HG02642 (cell line): ENCODE results near the gene FCRL6.
A peak's percentile ranks its signal among the peaks of the same experiment; 100 is the strongest.

Source experiments
- ATAC-seq: cut with Tn5 transposase; IDR thresholded peaks from one replicate; pipeline ENCODE4 v1.9.1; 2021; ENCODE audit warnings: mild to moderate bottlenecking; ENCODE audit not compliant: unreplicated experiment, poor library complexity

The FCRL6 gene

DNA sequence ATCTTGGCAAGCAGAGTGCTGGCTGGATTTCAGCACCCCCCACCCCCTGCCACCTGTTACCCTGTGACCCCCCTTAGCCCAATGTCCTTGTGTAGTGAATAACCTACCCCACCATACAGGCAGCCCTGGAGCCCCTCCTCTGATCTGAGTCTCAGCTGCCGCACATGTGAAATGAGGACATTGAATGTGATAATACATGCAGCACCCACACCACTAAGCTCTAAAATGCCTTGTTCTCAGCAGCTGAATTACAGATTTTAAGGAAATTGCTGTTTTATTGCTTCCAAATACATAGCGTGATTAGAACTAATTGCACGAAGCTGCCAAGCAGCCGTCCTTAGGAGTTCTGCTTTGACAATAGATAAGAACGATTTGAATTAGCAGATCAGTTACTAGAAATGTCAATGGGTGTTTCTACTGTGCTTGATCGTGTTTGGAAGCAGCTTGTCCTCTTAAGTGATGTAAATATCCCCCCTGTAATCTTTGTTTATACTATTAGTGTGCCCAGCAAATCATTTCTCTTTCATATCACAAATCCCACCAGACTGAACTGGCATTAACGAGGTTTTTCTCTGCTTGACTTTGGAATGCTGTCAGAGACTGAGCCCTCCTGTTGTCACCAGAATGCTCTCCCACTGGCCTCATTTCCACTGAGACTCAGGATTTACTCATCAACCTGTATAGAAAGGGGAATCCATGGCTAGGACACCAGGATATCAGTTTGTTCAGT, 29.4 kb downstream of the FCRL6 start:
- no peak for ATAC-seq

DNA sequence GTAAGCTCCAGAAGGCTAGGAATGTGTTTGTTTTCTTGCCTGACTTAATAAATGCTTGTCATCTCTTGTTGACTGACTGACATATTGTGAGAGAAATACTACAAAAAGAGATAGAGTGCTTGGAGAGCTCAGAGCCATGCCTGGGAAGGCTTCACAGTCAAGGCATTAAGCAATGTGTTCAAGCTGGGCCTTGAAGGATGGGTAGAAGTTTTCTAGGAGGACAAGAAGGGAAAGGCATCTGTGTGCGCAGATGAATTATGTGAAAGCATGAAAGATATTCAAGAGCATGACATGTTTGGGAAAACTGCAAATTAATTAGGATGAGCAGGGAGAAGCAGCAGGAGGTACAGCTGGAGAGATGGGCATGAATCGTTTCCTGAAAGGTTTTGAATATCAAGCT, 30.1 kb downstream of the FCRL6 start:
- ATAC-seq: no peak

DNA sequence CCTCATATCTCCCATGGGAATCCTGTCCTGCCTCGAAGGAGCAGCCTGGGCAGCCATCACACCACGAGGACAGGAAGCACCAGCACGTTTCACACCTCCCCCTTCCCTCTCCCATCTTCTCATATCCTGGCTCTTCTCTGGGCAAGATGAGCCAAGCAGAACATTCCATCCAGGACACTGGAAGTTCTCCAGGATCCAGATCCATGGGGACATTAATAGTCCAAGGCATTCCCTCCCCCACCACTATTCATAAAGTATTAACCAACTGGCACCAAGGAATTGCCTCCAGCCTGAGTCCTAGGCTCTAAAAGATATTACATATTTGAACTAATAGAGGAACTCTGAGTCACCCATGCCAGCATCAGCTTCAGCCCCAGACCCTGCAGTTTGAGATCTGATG, 33.2 kb downstream of the FCRL6 start:
- no peak for ATAC-seq

DNA sequence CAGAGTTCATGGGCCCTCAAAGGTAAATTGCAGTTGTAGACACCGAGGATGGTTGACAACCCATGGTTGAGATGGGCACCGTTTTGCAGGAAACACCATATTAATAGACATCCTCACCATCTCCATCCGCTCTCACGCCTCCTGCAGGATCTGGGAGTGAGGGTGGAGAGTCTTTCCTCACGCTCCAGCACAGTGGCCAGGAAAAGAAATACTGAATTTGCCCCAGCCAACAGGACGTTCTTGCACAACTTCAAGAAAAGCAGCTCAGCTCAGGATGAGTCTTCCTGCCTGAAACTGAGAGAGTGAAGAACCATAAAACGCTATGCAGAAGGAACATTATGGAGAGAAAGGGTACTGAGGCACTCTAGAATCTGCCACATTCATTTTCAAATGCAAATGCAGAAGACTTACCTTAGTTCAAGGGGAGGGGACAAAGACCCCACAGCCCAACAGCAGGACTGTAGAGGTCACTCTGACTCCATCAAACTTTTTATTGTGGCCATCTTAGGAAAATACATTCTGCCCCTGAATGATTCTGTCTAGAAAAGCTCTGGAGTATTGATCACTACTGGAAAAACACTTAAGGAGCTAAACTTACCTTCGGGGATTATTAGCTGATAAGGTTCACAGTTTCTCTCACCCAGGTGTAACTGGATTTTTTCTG, 33.8 kb downstream of the FCRL6 start:
- no peak for ATAC-seq

DNA sequence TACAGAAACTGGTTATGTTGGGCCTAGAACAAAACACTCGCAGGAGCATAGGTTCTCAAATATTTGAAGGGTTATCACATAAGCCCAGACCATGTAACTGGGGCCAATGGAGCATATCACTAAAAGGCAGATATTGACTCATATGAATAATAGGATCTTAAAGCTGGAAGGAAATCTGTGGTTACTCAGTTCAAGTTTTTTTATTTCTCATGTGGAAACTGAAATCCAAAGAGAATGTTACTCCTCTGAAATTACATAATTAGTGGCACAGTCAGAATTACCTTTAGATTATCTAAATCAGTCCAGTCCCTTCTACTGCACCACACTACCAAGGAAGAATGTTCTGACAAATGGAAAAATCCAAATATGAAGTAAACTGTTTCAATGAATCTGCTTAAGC, 36.6 kb downstream of the FCRL6 start:
- ATAC-seq: peak; percentile 61

DNA sequence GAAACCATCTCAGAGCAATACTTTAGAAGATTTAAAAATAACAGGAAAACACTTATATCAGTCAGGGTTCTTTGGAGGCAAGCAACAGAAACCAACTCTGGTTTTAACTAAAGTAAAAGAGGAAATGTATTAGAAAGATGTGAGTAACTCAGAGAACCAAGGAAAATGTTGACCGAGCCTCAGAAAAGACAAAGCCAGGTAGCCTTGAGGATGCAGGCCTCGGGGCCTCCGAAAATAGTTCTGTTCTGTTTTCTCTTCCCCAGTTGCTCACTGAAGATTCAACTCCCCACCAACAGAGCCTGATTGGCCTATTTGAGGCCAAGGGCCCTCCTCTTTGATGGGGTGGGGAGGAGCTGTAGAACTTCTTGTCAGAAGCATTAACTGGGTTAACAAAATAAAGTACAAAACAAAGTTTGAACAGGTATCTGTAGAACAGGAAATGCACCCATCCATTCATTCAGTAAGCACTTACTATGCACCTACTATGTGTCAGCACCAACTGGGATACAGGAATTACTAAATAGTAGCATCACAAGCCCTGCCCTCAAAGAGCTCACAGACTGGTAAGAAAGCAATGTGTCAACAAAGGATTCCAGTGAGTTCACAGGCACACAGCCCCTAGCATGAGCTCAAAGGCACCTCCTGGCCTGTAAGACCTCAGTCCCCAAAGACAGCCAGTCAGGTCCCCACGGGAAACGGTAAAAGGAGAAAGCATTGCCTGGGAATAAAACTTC, 37.1 kb downstream of the FCRL6 start:
- peak; percentile 78 for ATAC-seq

DNA sequence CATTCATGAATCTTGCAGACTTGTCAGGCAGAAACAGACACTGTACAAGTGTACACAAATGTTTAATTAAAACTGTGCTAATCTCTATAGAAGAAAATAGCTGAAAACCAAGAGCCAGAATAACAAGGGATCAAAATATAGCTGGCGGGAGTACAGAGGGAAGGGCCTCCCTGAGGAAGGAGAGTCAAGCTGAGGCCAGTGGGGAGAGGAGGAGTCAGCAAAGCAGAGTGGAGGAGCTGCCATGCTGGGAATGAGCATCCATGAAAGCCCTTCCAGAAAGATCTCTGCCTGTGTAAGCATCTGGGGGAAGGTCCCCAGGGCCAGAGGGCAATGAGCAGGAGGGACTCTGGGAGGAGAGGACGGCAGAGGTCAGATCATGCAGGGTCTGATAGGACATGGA, 39.6 kb downstream of the FCRL6 start:
- ATAC-seq: no peak

DNA sequence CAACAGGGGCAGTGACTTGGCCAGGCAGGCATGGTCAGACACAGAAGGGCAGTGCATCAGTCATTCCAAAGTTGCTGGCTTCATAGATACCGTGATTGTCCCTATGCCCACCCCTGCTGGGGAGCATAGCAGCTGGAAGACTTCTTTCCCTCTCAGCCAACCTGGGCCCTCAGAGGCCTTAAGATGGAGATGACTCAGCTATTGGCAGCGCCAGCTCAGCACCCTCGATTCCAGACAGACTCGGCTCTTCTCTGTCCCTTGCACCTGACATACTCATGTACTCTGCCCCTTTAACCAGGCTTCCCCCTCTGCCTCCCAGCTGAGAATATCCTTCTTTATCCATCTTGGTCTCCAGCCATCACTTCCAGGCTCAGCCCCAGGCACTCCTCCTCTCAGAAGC, 41.3 kb downstream of the FCRL6 start:
- no peak for ATAC-seq

DNA sequence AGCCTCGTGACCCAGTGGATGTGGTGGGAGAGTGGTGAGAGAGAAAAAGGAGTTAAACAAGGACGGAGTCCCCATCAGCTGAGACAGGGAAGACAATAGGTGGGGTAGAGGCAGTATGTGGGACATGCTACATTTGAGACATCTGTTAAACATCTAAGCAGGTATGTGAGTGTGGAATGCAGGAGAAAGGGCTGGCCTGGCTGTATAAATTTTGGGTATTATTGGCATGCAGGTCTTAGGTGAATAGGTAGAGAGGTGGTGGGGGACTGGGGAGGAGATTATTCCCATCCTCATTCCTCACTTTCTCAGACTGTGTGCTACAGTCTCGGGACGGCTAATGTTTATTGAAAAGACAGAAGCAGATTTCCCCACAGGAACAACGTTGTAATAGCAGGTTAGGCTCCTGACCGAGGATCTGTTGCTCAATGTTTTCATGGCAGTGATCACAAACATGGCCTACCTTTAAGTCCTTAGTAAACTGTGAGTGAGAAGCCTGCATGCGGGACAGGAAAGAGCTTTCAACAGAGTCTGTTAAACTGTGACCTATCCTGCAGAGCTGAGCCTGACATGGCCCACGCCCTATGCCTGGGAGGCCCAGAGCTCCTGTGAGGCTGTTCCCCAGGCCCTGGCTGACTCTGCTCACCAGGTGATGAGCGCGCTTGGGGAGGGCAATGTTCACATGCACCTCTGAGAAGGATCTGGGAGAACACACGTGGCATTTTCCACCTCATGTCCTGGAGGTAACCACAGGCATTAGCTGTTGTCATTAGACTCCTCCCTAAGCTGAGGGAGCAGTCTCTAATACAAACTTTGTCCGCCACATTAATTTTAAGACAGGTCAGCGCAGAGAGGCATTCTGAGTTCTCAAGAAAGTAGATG, 43.8 kb downstream of the FCRL6 start:
- ATAC-seq: no peak

DNA sequence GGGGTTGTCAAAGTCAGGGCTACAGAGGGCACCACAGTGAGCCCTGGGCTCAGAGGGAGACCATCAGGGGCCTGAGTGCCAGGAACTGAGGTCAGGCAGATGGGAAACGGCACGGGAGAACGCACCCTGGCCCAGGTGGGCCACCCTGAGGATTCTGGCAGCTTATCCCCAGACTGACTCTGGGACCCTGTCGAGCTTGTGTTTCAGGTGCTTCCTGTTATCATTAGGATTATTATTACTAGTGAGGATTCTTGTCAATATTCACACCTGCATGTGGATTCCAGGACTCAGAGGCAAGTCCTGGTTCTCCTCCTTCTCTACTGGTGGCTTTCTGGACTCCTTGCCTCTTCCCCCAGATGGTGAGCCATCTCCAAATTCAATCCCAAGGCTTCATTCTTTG, 45.1 kb downstream of the FCRL6 start:
- ATAC-seq: no peak

DNA sequence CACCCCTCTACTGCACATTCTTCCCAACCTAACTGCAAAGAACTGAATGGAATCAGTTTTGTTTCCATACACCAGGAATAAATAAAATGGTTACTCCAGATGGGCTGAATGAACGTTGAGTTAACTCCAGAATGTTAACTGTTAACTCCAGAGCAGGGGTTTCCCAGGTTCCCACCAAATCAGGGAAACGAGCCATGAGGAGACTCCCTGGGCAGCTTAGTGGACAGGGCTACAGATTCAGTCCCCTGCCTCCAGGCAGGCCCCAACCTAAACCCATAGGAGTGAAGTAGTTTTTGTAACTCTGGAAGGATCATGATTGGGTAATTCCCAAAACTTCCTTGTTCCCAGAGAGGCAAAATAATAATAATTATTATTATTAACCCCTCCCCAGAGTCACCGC, 46.2 kb downstream of the FCRL6 start:
- no peak for ATAC-seq

DNA sequence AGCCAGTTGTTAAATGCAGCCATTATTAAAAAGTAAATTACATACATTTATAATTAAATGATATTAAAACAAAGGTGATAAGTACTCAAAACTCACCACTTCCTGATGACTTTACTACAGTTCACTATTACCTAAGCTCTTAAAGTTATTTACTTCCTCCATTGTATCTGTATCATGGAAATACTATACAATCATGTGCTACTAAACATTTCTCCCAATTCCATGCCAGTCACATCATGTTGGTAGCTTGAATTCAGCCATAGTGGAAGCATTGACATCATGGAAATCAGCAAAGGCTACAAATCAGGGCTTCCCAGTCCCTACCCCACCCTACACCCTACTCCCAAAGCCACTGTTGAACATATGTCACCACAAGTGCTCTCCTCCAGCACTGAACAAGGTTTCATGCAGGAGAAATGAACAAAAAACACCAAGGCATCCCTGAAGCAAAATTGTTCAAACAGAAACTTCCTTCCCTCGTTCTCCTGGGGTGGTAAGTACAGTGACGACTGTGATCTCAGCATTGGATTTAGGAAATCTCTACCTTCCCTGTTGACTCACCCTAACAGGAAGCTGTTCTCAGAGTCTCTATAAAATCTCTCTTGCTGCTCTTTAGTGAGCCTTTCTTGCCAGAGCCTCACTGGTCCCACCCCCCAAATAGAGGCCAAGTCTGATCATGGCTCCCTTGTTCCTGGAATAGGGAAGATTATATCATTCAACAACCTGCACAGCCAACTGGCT, 47.6 kb downstream of the FCRL6 start:
- no peak for ATAC-seq

DNA sequence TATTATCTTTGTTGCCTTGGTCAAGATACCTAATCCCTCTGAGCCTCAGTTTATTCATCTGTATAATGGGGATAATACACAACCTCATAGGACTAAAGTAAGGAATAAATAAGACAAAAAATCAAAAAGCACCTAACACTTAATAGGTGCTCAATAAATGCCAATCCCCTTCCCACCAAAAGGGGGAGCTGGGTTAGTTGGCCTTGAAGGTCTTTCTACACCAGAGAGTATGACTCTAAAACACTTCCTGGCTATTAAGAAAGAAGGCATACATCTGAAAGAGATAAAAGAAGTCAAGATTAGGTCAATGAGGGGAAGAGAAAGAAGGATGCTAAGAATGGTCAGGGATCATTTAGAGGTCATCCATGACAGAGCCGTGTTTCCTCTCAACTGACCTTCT, 49.2 kb downstream of the FCRL6 start:
- no peak for ATAC-seq

DNA sequence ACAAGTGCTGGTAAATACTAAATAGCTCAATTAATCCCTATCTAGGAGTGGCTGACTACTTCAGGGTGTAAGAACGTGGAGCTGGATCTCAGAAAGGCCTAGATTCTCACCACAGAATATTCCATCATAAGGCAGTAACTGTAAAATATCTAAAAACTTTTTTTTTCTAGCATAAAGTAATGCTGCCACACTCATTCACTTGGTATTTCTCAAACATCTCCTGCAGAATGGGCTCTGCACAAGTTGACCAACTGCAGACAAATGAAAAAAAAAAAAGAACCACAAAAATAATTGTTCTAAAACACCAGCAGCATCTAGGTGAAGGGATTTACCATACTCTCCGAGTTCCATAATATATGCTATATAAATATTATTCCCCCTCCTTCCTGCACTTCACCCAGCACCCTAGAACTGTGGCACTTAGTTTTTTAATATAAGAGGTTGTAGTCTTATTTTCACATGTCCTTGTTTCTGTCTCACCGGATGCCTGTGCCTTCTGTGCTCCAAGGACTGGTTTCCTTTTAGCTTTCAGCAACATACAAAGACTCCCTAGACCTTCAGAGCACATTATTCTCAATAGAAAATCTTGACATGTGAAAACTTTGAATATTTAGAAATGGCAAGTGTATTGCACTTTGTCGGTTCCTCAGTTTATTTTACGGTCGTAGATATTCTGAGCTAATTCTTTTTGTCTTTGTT, 51.4 kb downstream of the FCRL6 start:
- ATAC-seq: no peak

DNA sequence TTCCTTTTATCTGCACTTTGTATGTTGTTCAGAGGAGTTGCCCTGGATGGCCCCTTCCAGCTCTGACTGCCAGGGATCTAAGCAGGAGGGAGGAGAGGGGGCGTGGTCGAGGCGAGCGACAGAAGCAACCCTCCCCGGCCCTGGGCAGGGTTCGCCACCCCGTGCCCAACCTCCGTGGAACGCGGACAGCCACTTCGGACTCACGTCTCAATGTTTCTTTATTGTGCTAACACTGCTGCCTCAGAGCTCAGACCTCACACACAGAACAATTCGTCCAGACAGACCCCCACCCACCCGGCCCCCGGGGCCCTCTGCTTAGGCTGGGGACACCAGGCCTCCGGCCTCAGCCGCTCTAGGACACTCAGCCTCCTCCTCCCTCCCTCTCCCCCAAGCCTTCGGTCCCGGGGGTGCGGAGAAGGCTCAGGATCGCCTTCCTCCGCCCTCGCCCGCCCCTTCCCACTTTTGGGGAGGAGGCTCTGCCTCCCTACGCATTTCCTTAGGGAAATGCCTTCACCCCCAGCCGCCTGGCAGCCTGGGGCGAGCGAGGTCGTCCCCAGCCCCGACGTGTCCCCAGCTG, 52.0 kb downstream of the FCRL6 start:
- ATAC-seq: peak; percentile 15

DNA sequence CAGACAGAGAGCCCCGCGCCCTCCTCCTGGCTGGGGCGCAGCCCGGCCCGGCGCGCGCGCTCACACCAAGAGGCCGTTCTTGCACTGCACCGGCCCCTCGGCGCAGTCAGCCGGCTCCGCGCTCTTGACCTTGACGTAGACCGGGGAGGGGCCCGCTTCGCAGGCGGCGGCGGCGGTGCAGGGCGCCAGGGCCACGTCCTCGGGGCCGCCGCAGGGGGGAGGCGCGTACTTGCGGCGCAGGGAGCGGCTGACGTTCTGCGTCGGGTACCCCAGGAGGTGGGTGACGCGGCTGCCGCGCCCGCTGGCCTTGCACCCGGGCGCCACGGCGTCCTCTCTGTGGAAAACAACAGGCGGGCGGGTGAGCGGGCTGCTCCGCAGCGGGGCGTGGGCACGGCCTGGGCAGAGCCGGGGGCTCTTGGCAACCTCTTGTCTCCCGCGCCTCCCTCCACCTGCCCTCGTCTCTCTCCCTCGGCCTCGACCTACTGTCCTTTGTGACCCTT, 52.6 kb downstream of the FCRL6 start:
- peak; percentile 87 for ATAC-seq

DNA sequence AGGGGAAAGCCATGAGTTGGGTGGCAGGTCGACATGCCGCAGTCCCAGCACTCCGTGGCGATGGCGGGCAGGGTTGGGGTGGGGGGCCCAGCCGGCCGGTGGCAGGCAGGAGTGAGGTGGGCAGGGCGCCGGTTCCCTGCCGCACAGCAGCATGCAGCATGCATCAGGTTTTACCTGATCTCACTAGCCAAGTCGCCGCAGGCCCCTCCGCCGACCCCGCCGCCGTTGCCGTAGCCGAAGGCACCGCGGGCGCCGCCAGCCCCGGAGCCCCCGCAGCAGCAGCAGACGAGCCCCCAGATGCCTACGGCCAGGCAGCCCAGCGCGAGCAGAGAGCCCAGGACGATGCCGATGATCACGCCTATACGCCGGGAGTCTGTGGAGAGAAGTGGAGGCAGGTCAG, 53.5 kb downstream of the FCRL6 start:
- no peak for ATAC-seq

DNA sequence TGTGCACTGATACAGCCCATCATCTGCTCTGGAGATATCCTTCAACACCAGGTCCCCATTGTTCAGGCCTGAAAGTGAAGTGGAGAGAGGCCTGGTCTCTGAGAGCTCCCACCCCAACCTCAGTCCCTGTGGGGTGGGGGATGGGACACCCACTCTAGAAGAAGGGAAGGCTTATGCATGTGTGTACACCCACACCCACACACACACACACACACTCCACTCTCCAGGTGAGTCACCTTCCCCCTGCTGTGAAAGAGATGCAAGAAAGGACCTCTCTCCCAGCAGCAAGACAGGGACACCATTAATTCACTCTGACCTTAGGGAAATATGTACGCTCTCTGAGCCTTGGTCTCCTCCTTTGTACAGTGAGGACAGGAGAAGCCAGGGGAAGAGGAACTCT, 54.4 kb downstream of the FCRL6 start:
- no peak for ATAC-seq

DNA sequence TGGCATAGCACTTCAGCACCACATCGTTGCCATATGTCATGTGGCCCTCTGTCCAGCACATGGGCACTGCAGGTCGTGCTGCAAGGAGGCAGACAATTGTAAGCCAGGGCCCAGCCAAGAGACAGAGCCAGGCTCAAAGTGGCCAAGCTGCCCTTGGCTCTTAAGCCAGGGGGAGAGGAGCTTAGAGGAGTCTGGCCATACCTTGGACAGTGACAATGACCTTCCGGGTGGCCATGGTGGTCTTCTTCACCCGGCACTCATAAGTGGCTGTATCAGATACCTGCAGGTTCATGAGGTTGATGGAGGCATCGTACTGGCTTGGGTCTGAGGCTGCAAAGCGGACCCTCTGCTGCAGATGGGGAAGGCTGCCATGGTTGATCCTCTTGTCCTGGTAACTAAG, 55.7 kb downstream of the FCRL6 start:
- ATAC-seq: no peak
